Measurements from ENCODE around the gene NAA40.

Gene NAA40

DNA sequence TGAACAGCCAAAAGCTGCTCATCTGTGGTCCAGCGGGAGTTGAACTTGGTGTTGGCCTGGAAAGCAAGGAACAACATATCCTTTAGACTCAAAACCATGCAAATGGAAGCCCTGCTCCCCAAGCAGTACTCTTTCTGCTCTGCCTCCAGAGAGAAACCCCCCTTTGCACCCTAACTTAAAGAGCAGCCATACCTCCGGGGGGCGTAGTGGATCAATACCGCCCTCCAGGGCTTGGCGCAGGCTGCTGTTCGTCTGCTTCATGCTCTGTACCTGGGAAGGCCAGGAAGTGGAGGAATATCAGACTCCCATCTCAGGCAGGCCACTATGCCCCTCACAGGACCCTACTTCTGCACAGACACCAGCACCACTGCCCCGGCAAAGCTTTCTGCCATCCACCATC lies 26.1 kb upstream of the NAA40 start:
- Histone ChIP-seq H2BK5ac (ENCODE audit: low read depth, low read length, poor library complexity, severe bottlenecking) (peak overlapping the region; percentile 33), H3K27me3 (ENCODE audit: control insufficient read depth in 1 of 2, insufficient read depth in 1 of 2, low read length in 2 of 2) (no peaks in the 10 kb centered on the region)

DNA sequence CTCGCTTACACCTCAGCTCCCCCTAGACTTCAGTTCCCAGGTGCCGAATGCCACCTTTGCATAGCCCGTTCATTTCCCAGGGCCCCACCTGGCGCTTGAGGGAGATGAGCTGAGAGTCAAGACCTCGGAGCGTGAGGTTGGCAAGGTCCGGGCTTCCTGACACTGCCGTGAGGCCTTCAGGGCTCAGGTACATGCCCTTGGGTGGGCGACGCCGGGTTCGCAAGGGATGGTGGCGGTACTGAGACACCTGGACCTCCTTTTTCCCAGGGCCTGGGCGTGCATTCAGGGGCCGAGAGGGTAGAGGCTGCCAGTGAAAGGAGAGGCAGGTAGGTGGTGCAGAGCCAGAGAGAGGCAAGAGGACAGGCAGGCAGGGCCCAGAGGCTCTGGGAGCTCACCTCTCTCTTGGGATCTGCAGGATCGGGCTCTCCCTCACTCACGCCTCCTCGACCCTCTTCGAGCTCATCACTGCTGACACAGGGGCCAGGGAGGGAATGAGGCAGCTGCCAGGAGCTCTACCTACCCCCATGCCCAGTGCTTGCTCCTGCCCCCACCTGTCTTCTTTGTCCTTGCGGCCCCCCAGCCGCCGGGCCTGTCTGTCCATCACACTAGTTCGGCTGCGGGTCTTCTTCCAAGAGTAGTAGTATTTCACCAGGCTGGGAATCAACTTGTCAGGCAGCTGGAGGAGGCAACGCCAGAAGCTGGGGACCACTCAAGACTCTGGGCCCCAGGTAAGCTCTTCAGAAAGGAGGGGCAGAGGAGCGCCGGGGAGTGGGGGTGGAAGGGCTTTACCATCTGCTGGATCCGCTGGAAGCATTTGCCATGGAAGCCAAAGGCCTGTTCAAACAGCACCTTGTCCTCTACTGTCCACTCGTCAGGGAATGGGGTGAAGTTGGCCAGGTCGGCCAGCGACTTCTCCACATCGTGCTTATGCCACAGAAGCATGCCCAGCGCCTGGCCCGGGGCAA lies 24.7 kb upstream of the NAA40 start:
- H3K18ac ChIP-seq (ENCODE audit: low read depth in 1 of 2, low read length in 2 of 2): no peak overlapping the region
- no peaks in the 10 kb centered on the region for H3K9me3 ChIP-seq (ENCODE audit: control insufficient read depth, low read length)
- no peak overlapping the region for H3K9ac ChIP-seq (ENCODE audit: low read length)
- no peak overlapping the region for H4K8ac ChIP-seq (ENCODE audit: low read length)
- H3K79me1 ChIP-seq (replicated peaks; ENCODE audit: low read length, poor library complexity, severe bottlenecking): peaks cover 12% of the 10 kb centered on the region
- H3K14ac ChIP-seq (ENCODE audit: low read length in 2 of 2): no peak overlapping the region
- H3K4me1 ChIP-seq (ENCODE audit: control insufficient read depth, insufficient read depth, low read depth, low read length): peaks cover 54% of the 10 kb centered on the region
- no peak for DNase-seq
- no peak overlapping the region for H2BK120ac ChIP-seq (ENCODE audit: low read depth, low read length)
- no peak overlapping the region for H2BK12ac ChIP-seq (ENCODE audit: low read length in 2 of 2)
- no peak overlapping the region for H3K4ac ChIP-seq (ENCODE audit: low read depth in 1 of 2, low read length in 2 of 2)
- H2BK15ac ChIP-seq (ENCODE audit: low read depth, poor library complexity, severe bottlenecking): no peak overlapping the region
- H2AFZ ChIP-seq (ENCODE audit: low read depth, low read length): no peak overlapping the region
- H3K36me3 ChIP-seq (ENCODE audit: control insufficient read depth in 1 of 2, insufficient read depth in 2 of 2, low read depth in 1 of 2, low read length in 2 of 2): peaks cover 0 to 52% of the 10 kb centered on the region in 2 experiments
- H3K27ac ChIP-seq (ENCODE audit: low read length, poor library complexity, severe bottlenecking): no peak overlapping the region
- no peak overlapping the region for H3K4me3 ChIP-seq (ENCODE audit: insufficient read depth in 1 of 2, low read depth in 1 of 2, low read length in 2 of 2)
- no peak overlapping the region for H3K4me2 ChIP-seq (ENCODE audit: low read length, poor library complexity, severe bottlenecking)
- WGBS: 93% methylated on average over 34 of the region's 34 CpGs
- H3K23ac ChIP-seq (ENCODE audit: low read length in 2 of 2): no peak overlapping the region
- H2AK5ac ChIP-seq (ENCODE audit: low read length, severe bottlenecking): no peak overlapping the region
- H3K27me3 ChIP-seq (ENCODE audit: control insufficient read depth in 1 of 2, insufficient read depth in 1 of 2, low read length in 2 of 2): no peaks in the 10 kb centered on the region
- H4K91ac ChIP-seq (ENCODE audit: low read length): no peak overlapping the region
- H2BK5ac ChIP-seq (ENCODE audit: low read depth, low read length, poor library complexity, severe bottlenecking): no peak overlapping the region

More for the DNA sequence above, 26.1 kb upstream of the NAA40 start:
- no peak overlapping the region for H2AFZ ChIP-seq (ENCODE audit: low read depth, low read length)
- no peak overlapping the region for H3K23ac ChIP-seq (ENCODE audit: low read length in 2 of 2)
- H4K91ac ChIP-seq (ENCODE audit: low read length): no peak overlapping the region
- no peak overlapping the region for H2BK12ac ChIP-seq (ENCODE audit: low read length in 2 of 2)
- peaks cover 52% of the 10 kb centered on the region for H3K4me1 ChIP-seq (ENCODE audit: control insufficient read depth, insufficient read depth, low read depth, low read length)
- no peak overlapping the region for H3K4ac ChIP-seq (ENCODE audit: low read depth in 1 of 2, low read length in 2 of 2)
- H3K9ac ChIP-seq (ENCODE audit: low read length): no peak overlapping the region
- H3K36me3 ChIP-seq (ENCODE audit: control insufficient read depth in 1 of 2, insufficient read depth in 2 of 2, low read depth in 1 of 2, low read length in 2 of 2): peaks cover 13 to 67% of the 10 kb centered on the region in 2 experiments
- H3K14ac ChIP-seq (ENCODE audit: low read length in 2 of 2): no peak overlapping the region
- H3K27ac ChIP-seq (ENCODE audit: low read length, poor library complexity, severe bottlenecking): no peak overlapping the region
- H3K4me3 ChIP-seq (ENCODE audit: insufficient read depth in 1 of 2, low read depth in 1 of 2, low read length in 2 of 2): no peak overlapping the region
- no peak overlapping the region for H2BK15ac ChIP-seq (ENCODE audit: low read depth, poor library complexity, severe bottlenecking)
- no peak for DNase-seq
- peaks cover 18% of the 10 kb centered on the region for H3K79me1 ChIP-seq (replicated peaks; ENCODE audit: low read length, poor library complexity, severe bottlenecking)
- H3K18ac ChIP-seq (ENCODE audit: low read depth in 1 of 2, low read length in 2 of 2): no peak overlapping the region
- no peaks in the 10 kb centered on the region for H3K9me3 ChIP-seq (ENCODE audit: control insufficient read depth, low read length)
- 91% methylated on average over 6 of the region's 7 CpGs for WGBS
- no peak overlapping the region for H2BK120ac ChIP-seq (ENCODE audit: low read depth, low read length)
- no peak overlapping the region for H3K4me2 ChIP-seq (ENCODE audit: low read length, poor library complexity, severe bottlenecking)
- no peak overlapping the region for H2AK5ac ChIP-seq (ENCODE audit: low read length, severe bottlenecking)
- no peak overlapping the region for H4K8ac ChIP-seq (ENCODE audit: low read length)

GRCh38 chr11:63914896-63915691 lies 23.7 kb upstream of the NAA40 start:
- Histone ChIP-seq H4K8ac (ENCODE audit: low read length) (peak overlapping the region; percentile 29), H2BK120ac (ENCODE audit: low read depth, low read length) (no peak overlapping the region), H2AK5ac (ENCODE audit: low read length, severe bottlenecking) (no peak overlapping the region), H2BK12ac (ENCODE audit: low read length in 2 of 2) (peak overlapping the region in 1 of 2 experiments; percentile 2), H3K79me1 (replicated peaks; ENCODE audit: low read length, poor library complexity, severe bottlenecking) (peaks cover 5% of the 10 kb centered on the region), H3K4me3 (ENCODE audit: insufficient read depth in 1 of 2, low read depth in 1 of 2, low read length in 2 of 2) (no peak overlapping the region), H3K27ac (ENCODE audit: low read length, poor library complexity, severe bottlenecking) (no peak overlapping the region), H3K18ac (ENCODE audit: low read depth in 1 of 2, low read length in 2 of 2) (no peak overlapping the region), H3K4me2 (ENCODE audit: low read length, poor library complexity, severe bottlenecking) (peak overlapping the region; percentile 18), H3K9ac (ENCODE audit: low read length) (no peak overlapping the region), H2BK5ac (ENCODE audit: low read depth, low read length, poor library complexity, severe bottlenecking) (no peak overlapping the region), H3K9me3 (ENCODE audit: control insufficient read depth, low read length) (no peaks in the 10 kb centered on the region), H2BK15ac (ENCODE audit: low read depth, poor library complexity, severe bottlenecking) (no peak overlapping the region), H4K91ac (ENCODE audit: low read length) (no peak overlapping the region), H3K4me1 (ENCODE audit: control insufficient read depth, insufficient read depth, low read depth, low read length) (peaks cover 56% of the 10 kb centered on the region), H3K23ac (ENCODE audit: low read length in 2 of 2) (peak overlapping the region in 1 of 2 experiments; percentile 3), H2AFZ (ENCODE audit: low read depth, low read length) (no peak overlapping the region), H3K4ac (ENCODE audit: low read depth in 1 of 2, low read length in 2 of 2) (no peak overlapping the region), H3K14ac (ENCODE audit: low read length in 2 of 2) (peak overlapping the region in 1 of 2 experiments; percentile 45), H3K36me3 (ENCODE audit: control insufficient read depth in 1 of 2, insufficient read depth in 2 of 2, low read depth in 1 of 2, low read length in 2 of 2) (peaks cover 0 to 44% of the 10 kb centered on the region in 2 experiments), H3K27me3 (ENCODE audit: control insufficient read depth in 1 of 2, insufficient read depth in 1 of 2, low read length in 2 of 2) (peaks cover 0 to 3% of the 10 kb centered on the region in 2 experiments)
- DNase-seq: no peak
- 92% methylated on average over 9 of the region's 20 CpGs for WGBS

Data from mesenchymal stem cell (in vitro differentiated cells and primary cell).